ENCODE measurements around the gene LETM1.
A peak's percentile ranks its signal among the peaks of the same experiment; 100 is the strongest.

LETM1 gene

DNA sequence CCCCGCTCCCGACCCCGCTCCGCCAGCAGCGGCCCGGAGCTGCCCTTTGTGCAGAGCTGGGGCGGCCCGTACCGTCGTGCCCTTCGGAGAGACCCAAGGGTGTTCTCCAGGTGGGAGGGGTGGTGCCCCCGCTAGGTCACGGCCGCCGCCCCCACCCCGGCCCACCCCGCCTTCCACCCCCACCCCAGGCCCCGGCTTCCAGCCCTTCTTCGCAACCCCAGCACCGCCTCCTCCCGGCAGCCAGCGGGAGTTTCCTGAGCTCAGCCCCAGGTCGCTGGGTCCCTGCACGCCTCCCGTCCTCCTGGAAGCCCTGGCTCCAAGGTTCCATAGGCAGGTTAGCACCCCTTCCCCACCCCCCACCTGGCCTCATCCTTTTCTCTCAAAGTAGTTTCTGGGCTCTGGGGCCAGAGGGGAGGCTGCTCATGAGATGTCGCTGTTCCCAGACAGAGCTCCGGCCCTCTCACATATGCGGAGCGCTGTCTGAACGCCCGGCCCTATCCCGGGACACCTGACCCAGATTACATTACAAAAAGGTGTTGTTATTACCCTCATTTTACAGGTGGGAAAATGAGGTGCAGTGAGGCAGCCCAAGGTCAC is 88.1 kb downstream of the LETM1 start:
- no peaks in the 10 kb centered on the region; the same call in 1 of the 2 replicates for H3K27me3 ChIP-seq (replicated peaks; ENCODE audit: control insufficient read depth, insufficient read depth, low read length)
- H3K4me3 ChIP-seq (replicated peaks; ENCODE audit: low read depth, low read length): no peak overlapping the region; the same call in 1 of the 2 replicates
- H3K36me3 ChIP-seq (ENCODE audit: control insufficient read depth, insufficient read depth, low read length): no peaks in the 10 kb centered on the region
- no peak for DNase-seq (ENCODE audit: extremely low read depth, insufficient read length)
- TF ChIP-seq CTCF (IDR thresholded peaks at IDR 0.05; ENCODE audit: insufficient read depth, low read length, poor library complexity, severe bottlenecking): peak; percentile 49

DNA sequence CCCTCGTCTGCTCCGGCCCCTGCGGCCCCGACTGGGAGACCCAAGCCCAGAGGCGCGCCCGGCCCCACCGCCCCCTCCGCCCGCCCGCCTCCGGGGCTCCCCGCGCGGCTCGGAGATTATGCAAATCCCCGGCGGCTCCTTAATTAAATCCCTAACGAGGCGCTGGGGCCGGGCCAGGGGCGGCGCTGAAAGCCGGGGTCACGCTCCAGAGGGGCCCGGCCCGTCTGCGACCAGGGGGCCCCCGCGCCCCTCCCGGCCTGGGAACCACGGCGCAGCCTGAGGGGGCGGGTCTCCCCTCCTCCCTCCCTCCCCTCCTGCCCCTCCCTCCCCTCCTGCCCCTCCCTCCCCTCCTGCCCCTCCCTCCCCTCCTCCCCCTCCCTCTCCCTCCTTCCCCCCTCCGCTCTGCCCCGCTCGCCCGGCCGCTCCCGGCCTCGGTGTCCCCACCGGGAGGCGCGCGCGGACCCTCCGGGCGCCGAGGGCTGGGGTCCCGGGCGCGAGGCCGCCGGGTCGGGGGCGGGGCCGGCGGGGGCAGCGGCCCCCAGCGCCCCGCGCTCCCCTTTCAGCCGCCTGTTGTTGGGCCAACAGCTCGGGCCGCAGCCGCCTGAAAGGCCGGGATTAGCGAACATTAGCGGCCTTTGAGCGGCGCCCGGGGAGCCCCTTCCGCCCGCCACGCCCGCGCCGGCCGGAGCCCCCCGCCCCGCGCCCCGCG is 88.7 kb downstream of the LETM1 start:
- H3K4me3 ChIP-seq (replicated peaks; ENCODE audit: low read depth, low read length): peak overlapping the region; percentile 31; the same call in 1 of the 2 replicates
- DNase-seq (ENCODE audit: extremely low read depth, insufficient read length): no peak
- H3K36me3 ChIP-seq (ENCODE audit: control insufficient read depth, insufficient read depth, low read length): no peaks in the 10 kb centered on the region
- no peaks in the 10 kb centered on the region; the same call in 1 of the 2 replicates for H3K27me3 ChIP-seq (replicated peaks; ENCODE audit: control insufficient read depth, insufficient read depth, low read length)
- TF ChIP-seq CTCF (IDR thresholded peaks at IDR 0.05; ENCODE audit: insufficient read depth, low read length, poor library complexity, severe bottlenecking): no peak

DNA sequence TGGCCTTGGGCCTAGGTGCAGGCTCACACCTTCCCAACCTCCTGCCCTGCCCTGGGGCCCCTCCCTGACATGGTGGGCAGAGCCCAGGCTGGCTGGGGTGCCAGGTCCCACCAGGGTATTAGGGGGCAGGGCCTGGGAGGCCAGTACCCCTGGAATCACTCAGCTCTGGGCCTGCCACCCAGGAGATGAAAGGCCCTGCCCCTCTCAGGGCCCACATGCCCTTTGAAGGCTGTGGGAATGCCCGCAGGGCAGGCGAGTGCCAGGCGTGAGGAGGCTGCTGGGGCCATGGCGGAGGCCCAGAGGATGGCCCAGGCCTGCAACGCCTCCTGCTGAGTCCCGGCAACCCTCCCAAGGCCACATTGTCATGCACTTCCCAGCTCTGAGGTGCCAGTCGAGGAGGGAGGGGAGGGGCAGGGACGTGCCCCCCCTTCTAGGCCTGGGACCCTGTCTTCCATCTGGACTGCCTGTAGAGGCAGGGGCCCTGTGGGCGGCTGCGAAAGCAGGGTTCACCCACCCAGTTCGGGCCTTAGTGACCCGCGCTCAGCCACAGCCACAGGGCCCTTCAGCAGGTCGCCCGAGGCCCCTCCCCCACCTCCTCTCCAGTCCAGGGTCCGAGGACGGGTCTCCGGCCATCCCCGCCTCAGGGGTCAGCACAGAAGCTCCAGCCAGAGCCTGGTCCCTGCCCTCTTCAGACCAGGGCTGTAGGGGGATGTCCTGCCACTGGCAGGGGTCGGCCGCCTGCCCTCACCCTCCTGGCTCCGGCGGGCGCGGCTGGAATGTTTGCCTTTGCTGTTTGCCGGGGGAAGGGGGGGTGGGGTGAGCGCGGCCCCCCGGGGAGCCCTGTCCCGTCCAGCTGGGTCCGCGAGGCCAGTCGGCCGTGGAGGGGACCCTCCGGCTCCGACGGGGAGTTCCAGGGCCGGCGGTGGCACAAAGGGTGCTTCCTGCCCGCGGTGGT is 89.6 kb downstream of the LETM1 start:
- no peaks in the 10 kb centered on the region; the same call in 1 of the 2 replicates for H3K27me3 ChIP-seq (replicated peaks; ENCODE audit: control insufficient read depth, insufficient read depth, low read length)
- DNase-seq (ENCODE audit: extremely low read depth, insufficient read length): no peak
- TF ChIP-seq CTCF (IDR thresholded peaks at IDR 0.05; ENCODE audit: insufficient read depth, low read length, poor library complexity, severe bottlenecking): no peak

GRCh38 chr4:1765409-1766072 is 90.4 kb downstream of the LETM1 start:
- no peak for DNase-seq (ENCODE audit: extremely low read depth, insufficient read length)
- no peaks in the 10 kb centered on the region for H3K36me3 ChIP-seq (ENCODE audit: control insufficient read depth, insufficient read depth, low read length)
- no peaks in the 10 kb centered on the region; the same call in 1 of the 2 replicates for H3K27me3 ChIP-seq (replicated peaks; ENCODE audit: control insufficient read depth, insufficient read depth, low read length)
- no peak for TF ChIP-seq CTCF (IDR thresholded peaks at IDR 0.05; ENCODE audit: insufficient read depth, low read length, poor library complexity, severe bottlenecking)
- no peak overlapping the region for H3K4me3 ChIP-seq (replicated peaks; ENCODE audit: low read depth, low read length)

More for the DNA sequence above, 89.6 kb downstream of the LETM1 start:
- Histone ChIP-seq H3K36me3 (ENCODE audit: control insufficient read depth, insufficient read depth, low read length) (no peaks in the 10 kb centered on the region), H3K4me3 (replicated peaks; ENCODE audit: low read depth, low read length) (no peak overlapping the region)

- no peak for TF ChIP-seq CTCF (IDR thresholded peaks at IDR 0.05; ENCODE audit: insufficient read depth, low read length, poor library complexity, severe bottlenecking)
Measured at GRCh38 chr4:1764670-1765069, 91.3 kb downstream of the LETM1 start.

More at GRCh38 chr4:1764670-1765069, 91.3 kb downstream of the LETM1 start:
- Histone ChIP-seq H3K4me3 (replicated peaks; ENCODE audit: low read depth, low read length) (no peak overlapping the region), H3K27me3 (replicated peaks; ENCODE audit: control insufficient read depth, insufficient read depth, low read length) (no peaks in the 10 kb centered on the region; the same call in 1 of the 2 replicates), H3K36me3 (ENCODE audit: control insufficient read depth, insufficient read depth, low read length) (no peaks in the 10 kb centered on the region)
- no peak for DNase-seq (ENCODE audit: extremely low read depth, insufficient read length)

Data from GM06990 (cell line).